GM19467 (cell line): ENCODE data around the gene MTMR12.
"Not testable (repeated sequence)": the region's sequence is repeated elsewhere in the genome, so short reads cannot be mapped to it uniquely, and the experiment has no call there.

Experiments
- ATAC-seq: cut with Tn5 transposase; IDR thresholded peaks from one replicate; pipeline ENCODE4 v1.9.1; 2021; ENCODE audit warnings: mild to moderate bottlenecking, moderate library complexity; ENCODE audit not compliant: unreplicated experiment

MTMR12 gene

DNA sequence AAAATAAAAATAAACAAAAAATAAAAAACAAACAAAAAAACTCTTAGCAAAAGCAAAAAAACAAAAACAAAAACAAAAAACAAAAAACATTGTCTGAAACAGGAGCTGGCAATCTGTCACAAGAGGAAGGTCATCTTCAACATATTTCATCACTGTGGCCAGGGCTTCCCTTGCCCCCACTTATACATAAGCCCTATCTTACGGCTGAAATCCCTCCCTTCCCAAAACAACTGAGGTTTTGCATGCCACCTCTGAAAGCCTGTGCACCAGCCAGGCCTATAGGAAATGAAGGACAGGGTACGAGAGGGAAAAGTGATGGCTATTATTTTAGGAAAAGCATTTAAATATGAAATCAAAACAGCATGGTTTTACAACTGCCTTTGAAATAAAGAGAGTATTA is 10.8 kb downstream of the MTMR12 start:
- no peak for ATAC-seq

GRCh38 chr5:32299059-32299677 is 13.6 kb downstream of the MTMR12 start:
- ATAC-seq, result no peak

DNA sequence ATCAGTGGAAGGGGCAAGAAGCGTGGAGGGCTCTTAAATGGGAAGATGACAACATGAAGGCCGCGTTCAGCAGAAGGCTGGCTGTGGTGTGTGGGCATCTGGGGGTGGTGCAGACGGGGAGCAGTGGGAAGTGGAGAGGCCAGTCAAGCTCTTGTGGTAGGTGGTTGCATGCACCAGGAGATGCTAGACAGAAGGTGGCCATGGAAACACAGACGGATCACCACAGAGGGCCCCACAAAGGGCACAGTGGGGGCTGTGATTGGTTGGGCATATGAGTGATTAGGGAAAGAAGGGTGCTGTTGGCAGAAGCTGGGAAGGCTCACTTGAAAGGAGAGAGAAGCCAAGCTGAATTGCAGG is 14.7 kb downstream of the MTMR12 start:
- ATAC-seq, result no peak

- ATAC-seq, result no peak
These were observed 15.3 kb downstream of the MTMR12 start for GRCh38 chr5:32297181-32298058.

GRCh38 chr5:32295966-32296772 is 16.6 kb downstream of the MTMR12 start:
- not testable (repeated sequence) for ATAC-seq

GRCh38 chr5:32291591-32291990 is 21.1 kb downstream of the MTMR12 start:
- no peak for ATAC-seq

GRCh38 chr5:32290922-32291321 is 21.8 kb downstream of the MTMR12 start:
- no peak for ATAC-seq

DNA sequence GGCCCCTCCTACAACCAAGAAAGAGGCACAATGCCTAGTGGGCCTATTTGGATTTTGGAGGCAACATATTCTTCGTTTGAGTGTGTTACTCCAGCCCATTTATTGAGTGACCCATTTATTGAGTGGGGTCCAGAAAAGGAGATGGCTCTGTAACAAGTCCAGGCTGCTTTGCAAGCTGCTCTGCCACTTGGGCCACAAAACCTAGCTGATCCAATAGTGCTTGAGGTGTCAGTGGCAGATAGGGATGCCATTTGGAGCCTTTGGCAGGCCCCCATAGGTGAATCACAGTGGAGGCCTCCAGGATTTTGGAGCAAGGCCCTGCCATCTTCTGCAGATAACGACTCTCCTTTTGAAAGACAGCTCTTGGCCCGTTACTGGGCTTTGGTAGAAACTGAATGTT is 22.2 kb downstream of the MTMR12 start:
- not testable (repeated sequence) for ATAC-seq

- ATAC-seq, result not testable (repeated sequence)
These were observed 22.8 kb downstream of the MTMR12 start for GRCh38 chr5:32289986-32290385.

DNA sequence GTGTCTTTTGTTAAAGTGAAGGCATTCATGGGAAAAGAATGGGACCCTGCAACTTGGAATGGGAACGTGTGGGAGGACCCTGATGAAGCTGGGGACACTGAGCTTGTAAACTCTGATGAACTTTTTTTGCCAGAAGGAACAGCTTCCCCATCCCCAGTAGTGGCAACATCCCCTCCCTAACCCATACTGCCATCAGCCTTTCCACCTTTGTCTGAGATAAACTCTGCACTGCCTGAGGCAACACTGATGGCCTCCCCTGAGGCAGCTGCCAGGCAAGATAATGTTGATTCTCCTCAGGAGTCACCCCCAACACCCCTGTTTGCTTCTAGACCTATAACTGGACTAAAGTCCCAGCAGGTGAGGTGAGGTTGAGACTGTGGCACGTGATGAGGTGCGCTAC is 24.6 kb downstream of the MTMR12 start:
- not testable (repeated sequence) for ATAC-seq

DNA sequence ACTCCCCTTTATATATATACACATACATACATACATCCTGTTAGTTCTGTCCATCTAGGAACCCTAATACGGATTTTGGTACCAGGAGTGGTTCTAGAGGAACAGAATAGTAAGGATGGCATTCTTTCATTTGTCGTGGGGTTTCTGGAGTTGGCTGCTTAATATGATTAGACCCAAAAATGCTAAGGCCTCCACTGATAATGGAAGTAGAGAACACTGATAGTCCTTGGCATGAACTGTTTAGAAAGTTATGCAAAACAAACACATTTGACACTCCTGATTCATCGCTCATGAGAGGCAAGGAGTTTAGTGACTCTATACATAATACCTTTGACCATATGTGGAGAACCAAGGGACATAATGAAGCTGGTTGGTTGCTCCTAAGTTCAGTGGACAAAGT is 25.2 kb downstream of the MTMR12 start:
- ATAC-seq, result not testable (repeated sequence)

DNA sequence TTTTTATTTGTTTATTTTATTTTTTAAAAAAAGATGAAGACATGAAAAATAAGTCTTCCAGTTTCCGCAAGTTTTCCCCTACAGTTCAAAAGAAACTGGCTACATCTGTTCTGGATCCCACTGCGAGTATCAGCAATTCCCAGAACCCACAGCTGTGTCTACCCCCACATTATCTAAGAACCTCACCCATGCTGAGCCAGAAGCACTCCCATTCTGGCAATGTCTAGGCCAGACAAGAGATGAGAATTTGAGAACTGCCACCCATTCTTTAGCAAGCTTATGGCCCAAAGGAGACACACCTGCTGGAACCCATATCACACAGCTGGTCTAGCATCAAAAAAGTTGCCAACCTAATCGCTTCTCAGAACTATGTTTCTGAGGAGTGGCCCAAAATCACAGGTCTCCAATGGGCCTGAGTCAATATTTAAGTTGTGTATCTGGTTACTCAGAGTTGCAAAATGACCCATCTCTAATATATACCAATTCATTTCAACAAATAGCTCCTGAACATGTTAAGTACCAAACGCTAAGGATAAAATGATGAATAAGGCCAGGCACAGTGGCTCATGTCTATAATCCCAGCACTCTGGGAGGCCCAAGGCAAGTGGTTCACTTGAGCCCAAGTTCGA is 27.1 kb downstream of the MTMR12 start:
- ATAC-seq, result no peak

DNA sequence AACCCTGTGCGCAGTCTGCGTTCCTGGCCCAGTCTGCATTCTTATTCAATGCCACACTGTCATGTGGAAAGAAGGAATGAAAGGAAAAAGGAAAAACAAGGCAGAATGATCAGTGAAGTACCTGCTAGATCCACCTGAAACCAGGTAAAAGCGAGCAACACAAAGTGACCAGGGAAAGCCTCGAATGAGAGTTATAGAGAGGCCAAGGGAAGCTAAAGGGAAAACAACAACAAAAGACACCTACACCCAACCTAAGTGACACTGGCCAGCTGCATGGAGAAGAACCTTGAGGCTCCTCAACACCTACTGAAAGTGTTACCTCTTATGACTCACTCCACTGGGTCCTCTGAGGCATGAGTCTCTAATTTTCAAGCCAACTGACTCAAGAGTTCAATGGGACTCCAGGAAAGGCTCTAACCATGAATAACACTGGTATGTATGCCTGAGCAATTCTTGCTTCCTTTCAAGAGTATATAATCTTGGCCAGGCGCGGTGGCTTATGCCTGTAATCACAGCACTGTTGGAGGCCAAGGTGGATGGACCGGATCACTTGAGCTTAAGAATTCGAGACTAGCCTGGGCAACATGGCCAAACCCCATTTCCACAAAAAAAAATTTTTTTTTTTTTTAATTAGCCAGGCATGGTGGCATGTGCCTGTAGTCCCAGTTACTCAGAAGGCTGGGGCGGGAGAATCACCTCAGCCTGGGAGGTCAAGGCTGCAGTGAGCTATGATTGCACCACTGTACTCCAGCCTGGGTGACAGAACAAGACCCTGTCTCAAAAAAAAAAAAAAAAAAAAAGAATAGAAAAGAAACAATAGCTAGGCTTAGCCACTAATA is 29.0 kb downstream of the MTMR12 start:
- ATAC-seq, result peak; percentile 42

DNA sequence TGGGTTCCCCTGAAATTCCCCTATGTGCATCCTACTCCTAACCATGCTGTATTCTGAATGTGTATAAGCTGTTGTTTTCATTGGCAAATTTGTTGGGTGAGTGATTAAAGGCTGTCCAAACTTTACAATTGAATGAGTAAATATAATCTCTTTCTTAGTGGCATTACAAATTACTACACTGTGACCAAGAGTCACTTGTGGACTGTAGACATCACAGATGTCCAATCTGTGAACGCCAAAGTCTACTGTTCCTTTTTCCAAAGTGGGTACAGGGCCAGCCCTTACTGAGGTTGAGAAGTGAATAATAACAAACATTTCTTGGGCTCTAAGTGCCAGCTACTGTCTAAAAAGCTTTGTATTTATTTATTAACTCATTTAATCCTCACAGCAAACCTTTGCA is 29.7 kb downstream of the MTMR12 start:
- ATAC-seq, result no peak

DNA sequence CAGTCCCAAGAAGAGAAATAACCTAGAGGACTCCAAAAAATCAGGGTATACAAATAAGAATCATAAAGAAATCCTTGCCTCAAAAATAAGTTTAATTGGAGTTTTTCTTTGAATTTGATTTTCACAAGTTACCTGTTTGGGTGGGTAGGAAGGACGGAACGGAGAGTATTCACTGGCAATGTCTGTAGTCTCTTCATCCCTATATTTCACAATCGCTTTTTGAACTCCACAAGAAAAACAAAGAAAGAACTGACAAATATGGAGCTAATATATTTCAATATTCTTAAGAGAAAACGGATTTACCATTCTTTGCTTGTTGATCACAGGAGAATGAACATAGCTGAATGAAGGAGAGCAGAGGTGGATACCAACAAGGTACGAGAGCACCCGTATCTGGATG is 30.1 kb downstream of the MTMR12 start:
- ATAC-seq, result no peak

- not testable (repeated sequence) for ATAC-seq
These were observed 31.2 kb downstream of the MTMR12 start for GRCh38 chr5:32281378-32282133.

- peak; percentile 80 for ATAC-seq
These were observed 32.1 kb downstream of the MTMR12 start for GRCh38 chr5:32280656-32281081.

- no peak for ATAC-seq
These were observed 33.0 kb downstream of the MTMR12 start for GRCh38 chr5:32279786-32280185.

DNA sequence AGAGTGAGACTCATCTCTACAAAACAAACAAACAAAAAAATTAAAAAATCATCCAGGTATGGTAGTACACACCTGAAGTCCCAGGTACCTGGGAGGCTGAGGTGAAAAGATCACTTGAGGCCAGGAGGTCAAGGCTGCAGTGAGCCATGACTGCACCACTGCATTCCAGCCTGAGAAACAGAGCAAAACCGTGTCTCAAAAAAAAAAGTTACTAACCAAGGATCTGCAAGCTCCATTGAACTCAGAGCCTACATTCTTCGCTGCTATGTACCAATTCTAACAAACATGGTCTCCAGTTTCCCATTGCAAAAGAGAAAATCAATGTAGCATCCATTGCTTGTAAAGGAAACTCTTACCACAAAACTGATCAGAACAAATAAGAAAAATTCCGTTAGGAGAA is 33.5 kb downstream of the MTMR12 start:
- ATAC-seq, result no peak
